GM21576 (cell line): ENCODE data around the gene ZBTB18.

Experiments
- ATAC-seq: cut with Tn5 transposase; IDR thresholded peaks from one replicate; pipeline ENCODE4 v1.9.1; 2021; ENCODE audit warnings: mild to moderate bottlenecking, moderate library complexity; ENCODE audit not compliant: unreplicated experiment

The ZBTB18 gene

DNA sequence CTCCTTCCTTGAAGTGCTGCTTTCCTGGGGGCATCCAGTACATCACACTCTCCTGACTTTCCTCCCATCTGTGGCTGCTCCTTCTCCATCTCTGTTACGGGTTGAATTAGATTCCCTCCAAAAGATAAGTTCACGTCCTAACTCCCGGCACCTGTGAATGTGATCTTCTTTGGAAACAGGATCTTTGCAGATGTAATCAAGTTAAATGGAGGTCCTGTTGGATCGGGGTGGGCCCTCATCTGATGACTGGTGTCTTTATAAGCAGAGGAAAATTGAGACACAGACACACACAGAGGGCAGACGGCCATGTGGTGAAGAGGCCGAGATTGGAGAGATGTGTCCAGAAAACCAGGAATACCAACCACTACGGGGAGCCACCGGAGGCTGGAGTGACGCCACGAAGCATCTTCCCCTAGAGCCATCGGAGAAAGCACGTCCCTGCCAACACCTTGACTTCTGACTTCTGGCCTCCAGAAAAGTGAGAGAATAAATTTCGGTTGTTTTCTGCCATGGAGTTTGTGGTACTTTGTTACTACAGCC, 36.0 kb downstream of the ZBTB18 start:
- no peak for ATAC-seq

DNA sequence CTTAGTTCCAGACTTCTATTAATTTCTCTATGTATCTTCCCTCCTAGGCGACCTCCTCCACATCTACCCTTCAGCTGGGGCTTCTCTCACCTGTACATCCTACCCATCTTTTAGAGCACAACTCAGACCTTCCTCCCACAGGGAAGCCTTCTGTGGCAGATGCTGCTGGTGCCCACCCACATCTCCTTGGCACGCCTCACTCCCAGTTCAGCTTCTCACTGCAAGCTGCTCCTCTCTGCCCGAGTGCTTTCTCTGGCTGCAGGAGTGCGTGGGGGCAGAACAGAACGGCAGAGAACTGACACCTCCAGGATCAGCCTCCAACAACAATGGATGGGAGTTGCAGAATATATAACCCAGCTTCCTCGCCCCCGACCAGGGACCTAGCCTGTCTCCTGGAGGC, 36.5 kb downstream of the ZBTB18 start:
- no peak for ATAC-seq

DNA sequence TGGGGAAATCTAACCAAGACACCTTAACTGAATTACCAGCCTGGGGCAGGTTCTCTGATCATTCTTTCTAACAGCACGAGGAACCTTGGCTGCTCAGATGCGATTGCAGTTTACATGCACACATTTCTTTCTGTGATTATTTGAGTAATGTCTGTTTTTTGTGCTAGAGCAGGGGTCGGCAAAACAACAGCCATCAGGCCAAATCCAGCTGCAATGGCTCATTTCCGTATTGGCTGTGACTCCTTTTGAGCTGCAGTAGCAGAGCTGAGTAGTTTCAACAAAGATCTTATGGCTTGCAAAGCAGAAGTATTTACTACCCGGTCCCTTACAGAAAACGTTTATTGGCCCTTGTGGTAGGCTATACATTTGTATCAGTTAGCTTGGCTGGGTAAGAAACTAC, 37.1 kb downstream of the ZBTB18 start:
- no peak for ATAC-seq

DNA sequence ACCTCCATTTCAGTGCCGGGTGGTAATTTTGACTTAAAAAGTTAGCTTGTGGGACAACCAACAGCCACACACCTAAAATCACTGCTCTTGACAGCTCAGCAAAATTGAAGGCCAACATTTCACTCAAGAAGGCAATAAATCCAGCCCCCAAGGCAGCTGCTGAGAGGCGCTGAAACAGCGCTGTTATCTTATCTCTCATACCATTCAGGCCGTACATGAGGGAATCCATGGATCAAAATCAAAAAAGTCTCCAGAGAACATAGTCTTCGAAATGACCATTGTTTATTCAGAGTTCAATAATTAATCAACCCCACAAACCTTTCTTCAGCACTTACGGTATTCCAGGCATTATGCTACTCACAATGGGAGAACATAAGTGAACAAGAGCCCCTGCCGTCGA, 38.5 kb downstream of the ZBTB18 start:
- ATAC-seq, result no peak

DNA sequence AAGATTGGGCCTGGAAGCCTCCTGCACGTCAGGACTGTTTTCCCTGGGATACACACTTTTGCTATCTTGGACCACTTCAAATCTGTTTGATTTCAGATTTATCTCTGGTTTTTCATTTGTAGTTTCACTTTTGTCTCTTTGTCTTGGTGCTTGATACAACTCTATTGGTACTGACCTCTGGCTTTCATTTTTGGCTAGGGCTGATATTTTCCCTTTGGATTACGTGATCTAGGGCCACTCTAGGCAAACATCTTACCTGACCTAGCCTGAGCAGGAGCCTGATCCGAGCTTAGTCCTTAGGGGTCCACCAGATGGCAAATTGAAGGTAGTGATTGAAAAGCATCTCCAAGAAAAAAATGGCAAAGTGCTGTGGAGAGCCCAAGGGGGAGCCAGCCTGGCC, 39.6 kb downstream of the ZBTB18 start:
- no peak for ATAC-seq

DNA sequence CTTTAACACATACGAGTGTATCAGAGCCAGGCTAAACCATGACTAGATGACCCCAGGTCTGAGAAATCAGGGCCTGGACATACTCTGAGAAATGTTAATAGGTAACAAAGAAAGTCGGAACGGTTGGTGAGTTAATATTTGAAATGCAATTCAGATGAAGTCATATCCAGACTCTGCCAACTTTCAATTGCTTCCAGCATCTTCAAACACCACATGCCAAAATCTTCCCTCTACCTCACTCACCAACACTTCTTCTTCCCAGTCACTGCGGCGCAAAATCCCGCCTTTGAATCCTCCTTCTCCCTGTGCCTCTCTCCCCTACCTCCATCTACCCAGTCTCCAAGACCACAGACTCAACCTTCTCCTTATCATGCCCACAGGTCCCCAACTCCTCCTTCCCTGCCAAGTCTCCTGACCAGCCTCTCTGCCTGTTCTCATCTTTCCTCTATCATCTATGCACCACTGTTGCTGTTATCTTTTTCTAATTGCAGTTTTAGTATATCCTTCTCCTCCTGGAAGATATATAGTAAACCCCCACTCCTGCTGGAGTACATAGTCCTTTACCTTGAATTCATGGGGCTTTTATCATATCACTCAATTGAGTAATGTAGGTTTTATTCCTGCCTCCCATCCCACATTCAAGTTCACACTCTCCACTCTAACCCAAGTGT, 41.3 kb downstream of the ZBTB18 start:
- no peak for ATAC-seq

DNA sequence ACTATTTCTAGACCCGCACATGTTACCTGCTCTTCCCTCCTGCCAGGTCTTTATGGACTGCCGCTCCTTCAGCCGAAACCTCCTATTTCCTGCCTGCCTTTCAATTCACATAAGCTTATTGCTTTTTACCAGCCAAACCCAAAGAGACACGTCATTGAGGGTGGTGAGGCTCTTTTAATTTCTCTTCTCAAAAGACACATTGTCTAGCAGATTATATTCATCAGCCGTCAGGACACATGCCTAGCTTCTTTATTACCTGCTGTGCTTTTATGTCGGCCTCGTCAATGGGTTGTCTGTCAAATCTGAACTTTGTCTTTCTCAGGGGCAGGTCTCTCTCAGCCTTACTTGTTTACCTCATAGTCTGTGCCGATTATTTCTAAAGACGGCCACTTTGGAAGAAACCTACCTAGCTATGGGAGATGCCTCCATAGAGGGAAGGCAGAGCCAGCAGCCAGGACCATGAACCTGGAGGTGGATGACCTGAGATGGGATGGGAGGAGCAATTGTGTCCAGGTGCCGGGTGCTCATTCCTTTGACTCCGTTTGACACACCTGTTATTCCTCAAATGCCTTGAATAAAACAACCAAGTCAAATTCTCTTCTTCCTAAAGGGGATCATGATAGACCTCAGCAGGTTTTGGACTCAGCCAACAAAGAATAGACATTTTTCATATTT, 42.0 kb downstream of the ZBTB18 start:
- ATAC-seq, result no peak

DNA sequence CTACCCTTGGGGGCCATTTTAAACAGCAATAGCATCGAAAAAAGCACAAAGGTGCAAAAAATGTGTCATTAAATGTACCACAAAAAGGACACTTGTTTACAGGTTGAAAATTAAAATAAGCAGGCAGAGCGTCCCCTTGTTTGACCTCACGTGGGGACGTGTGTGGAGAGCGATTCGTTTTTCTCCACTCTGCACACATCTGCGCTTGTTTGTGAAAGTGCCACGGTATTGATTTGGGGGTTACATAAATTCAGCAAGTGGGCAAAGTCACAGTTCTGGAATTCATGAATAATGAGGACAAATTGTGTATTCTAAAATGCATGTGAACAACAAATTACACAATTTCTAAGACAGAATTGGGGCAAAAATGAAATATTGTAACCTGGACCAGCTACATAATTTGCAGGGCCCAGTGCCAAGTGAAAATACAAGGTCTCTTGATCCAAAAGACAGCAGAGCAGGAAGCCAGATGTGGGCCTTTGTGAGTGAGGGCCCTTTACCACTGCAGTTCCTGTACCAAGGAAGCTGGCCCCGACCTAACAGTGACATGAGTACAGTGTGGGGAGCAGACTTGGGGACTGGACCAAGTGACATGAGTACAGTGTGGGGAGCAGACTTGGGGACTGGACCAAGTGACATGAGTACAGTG, 43.9 kb downstream of the ZBTB18 start:
- no peak for ATAC-seq

DNA sequence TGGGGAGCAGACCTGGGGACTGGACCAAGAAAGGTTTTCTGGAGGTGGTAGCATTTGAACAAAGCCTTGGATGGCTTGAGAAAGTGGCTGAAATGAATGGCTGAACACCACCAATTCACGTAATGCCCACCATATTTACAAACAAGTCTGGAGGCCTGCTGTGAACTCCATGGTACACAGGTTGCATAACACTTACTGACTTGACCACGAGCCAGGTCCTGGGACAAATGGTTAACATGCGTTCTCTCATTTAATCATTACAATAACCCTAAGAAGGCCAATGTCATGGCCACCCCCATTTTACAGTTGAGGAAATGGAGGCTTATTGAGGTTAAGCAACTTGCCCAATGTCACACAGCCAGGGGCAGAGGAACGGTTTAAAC, 44.4 kb downstream of the ZBTB18 start:
- no peak for ATAC-seq

DNA sequence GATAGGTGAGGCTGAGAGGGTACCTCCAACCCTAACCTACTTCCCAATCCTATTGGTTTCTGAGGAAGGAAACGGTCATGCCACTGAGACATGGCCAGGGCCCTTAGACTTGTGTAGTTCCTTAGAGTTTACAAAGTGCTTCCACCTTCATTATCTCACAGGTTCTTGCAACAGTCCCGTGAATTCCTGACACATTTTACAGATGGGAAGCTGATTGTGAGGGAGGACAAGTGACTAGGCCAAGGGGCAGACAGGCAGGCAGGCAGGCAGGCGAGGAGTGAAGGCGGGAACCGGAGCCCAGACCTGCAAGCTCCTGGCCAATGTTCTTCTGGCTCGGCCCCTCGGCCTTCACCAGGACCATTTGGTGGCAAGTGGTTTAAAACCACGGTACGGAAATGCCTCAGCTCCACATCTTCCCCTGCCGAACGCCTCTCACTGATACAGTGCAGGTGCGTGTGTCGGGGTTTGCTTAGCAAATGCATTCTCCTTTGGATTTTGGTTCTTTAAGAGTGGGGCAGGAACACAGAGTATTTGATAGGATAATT, 45.1 kb downstream of the ZBTB18 start:
- no peak for ATAC-seq

DNA sequence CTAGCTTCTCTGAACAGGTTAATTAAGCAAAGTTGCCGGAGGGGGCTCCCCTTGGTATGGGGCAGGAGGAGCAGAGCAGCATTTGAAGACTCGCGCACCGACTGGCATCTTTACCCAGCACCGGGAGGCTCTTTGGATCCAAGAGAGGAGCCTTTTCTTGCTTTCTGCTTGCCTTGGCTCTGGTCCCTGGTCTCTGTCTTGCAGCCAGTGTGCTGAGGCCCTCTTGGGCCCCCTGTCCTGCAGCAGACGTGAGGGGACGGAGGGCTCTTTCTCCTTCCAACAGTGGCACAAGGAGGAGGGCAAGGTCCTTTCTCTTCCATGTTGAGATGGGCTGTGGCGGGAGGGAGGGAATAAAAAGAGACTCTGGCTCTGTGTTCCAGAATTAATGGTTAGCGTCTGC, 45.6 kb downstream of the ZBTB18 start:
- no peak for ATAC-seq

DNA sequence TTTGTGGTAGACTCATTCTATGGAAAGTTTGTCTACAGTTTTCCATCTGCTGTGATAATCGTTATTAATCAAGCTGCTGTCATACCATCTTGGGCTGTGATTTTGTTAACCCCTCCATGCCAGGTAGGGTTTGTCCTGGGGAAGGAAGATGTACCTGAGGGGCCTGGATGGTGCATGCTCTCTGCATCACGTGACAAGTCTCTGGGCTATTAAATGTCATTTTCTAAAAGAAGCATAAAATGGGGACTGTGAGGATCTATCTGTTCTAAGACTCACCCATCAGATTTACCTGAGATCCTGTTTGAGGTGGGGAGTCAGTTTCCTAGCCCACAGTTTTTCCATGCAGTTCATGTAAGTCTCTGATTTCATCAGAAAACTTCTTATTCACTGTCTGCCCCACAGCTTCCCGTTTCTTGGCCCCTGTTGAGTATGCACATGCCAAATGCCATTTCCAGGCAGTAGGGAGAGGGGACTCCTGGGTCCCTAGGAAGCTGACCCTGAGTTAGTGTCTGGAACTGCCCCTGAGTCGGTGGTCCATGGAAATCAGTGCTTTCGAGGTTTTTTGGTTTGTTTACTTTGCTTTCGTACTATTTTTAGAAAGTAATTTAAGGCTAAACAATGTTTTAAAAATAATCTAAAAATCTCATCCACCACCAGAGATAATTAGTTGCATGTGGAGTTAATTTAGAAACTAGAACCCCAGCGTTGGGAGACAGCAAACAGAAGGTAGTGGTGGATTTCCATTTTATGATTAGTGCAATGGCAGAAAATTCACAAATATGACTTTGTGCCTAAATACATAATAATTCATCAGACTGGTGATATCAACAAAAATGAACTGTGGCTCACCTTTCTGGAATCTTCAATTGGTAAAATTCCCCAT, 46.7 kb downstream of the ZBTB18 start:
- ATAC-seq, result no peak

DNA sequence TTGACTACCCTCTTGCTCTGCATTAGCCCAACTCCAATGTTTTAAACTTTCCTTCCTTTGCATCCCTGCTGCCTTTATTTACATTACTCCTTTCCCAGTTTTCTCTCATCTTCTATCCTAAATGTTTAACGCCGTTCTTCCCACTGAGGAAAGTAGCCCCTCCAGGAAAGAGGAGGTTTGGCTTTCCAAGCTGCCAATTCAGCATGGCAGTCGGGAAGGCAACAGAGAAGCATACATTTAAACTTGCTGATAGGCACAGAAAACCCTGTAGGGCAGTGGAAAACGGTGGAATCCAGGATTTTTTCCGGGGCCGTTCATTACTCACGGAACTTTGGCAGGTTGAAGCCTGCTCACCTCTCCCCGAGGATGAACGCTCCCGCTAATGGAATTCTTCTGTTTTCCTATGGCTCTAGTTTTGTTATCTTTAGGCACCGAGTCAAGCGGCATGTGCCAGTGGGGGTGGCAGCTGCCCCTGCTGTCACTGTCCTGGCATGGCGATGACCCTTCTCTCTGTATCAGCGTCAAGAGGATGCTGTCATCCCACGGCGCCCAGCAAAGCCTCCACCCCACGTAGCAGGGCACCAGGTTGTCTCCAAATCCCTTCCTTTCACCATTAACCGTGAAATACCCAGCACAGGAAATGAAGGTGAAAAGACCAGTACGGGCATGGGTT, 48.3 kb downstream of the ZBTB18 start:
- no peak for ATAC-seq

DNA sequence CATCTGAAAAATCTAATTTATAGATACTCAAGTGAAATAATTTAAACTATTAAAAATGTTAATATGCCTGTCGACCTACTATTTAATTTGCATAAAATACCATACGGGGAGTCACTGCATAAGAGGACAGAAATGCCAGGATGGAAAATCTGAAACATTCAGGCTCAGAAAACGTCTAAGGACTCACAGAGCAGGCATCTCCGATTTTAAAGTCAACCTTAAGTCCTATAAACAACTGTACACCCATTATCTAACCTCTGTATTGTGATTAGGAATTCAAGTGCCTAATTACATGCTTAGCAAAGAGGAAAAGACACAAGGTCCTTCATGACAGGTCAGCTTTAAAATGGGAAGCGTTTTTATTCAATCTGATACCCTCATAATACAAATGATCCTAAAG, 49.2 kb downstream of the ZBTB18 start:
- ATAC-seq, result no peak

DNA sequence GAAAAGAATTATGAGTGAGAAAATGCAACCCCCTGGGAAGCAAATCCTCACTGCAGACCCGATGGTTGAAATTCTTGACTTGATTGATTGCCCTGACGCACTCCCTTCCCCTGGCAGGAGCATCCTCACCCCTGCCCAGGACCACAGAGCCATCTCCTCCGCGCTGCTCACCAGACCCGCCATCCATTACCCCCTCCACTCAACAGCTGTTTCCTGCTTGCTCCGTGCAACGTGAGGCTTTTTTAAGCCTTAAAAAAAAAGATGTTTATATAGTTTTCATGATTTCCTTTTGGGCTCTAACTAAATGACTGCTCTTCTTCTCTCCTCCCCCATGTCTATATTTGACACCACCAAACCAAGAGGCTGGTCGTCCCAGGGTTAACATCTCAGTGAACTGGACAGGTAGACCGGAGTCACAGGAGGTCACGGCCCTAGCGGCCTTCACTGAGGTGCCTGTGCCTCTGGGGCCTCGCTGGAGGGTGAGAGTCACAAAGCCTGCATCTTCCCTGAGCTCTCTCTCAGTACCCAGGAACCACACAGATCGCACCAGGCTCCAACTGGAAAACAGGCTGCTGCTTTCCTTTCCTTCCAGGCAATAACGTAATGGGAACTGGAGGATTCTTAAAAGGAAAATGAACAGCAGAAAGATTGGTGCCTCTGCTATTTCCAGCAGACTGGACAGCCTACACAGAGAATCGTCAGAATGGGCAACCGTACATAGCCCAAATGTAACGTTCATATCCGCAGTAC, 49.8 kb downstream of the ZBTB18 start:
- no peak for ATAC-seq

DNA sequence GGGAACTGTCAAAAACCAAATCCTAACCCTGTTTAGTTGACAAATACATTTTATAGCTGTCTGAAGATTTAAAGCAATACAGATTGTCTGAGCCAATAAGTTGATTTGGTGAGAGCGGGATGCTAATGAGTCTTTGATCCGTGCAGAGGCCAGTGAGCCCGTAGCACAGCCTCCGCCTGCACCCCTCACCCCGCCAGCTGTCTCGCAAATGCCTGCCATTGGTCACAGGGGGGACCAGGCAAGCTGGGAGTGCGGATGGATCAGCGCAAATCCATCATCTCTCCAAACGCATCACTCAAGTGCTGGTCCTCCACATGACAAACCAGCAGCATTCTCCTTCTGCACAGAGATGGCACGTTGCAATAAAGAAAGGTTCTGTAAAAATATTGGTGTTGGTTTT, 51.0 kb downstream of the ZBTB18 start:
- no peak for ATAC-seq

DNA sequence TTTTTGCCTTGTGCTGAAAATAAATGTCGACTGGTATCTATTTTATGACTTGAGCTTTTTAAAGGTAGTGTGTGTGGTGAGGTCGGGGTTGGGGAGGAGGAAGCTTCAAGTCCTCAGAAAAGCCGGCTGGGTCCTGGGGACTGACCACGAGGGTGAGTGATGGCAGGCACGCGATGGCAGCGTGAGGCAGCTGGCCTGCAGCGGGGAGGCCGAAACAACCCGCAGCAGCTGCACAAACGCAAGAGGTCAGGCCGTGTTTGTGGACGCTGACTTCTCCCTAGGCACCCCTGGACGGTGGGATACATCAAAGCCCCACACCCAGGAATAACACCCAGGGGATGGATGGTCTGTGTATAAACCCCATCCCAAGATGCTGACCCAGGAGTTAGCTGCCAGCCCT, 51.4 kb downstream of the ZBTB18 start:
- no peak for ATAC-seq

DNA sequence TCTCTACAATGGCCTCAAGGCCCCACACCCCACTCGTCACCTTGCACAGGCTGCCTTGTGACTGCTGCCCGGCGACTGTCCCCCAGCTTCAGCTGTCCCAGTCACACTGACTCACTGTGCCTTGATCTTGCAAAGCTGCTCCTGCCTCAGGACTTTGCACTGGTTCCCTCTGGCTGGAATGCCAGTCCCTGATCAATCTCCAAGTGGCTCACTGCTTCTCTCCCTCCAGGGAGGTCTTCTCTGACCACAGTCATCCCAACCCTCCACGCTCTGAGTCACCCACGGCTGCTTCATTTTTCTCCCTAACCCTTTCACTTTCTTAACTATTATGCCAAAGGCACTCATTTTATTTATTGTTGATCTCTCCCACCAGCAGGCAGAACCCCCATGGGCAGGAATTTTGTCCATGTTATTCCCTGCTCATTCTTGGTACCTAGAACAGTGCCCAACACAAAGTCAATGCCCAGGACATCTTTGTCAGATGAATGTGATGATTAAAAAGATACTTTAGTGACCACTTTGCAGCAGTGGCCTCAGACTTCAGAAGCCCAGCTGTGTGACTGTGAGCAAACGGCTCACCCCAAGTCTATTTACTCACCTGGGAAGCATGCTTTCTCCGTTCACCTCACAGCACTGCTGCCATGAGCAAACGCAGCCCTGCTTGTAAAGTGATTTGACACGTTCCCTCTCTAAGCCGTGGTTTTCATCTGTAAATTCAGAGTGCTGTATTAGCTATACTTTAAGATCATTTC, 53.4 kb downstream of the ZBTB18 start:
- ATAC-seq, result no peak

DNA sequence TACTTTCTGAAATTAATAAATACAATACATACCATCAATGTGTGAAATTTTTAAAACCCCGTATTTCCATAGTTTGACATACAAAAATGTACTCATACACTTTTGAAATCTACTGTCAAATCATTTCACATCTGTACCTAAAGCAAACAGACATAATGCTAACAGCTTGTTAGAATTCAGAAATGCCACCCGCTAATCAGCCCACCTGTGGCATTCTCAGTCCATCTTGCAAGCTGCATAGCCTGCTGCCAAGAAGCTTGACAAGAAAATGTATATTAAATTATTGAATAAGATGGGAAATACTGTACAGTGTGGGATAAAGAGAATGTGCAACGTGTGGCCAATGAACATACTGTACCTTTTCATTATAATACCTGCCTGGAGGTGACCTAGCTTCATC, 55.1 kb downstream of the ZBTB18 start:
- no peak for ATAC-seq
